ENCODE measurements around the gene SLX4. TPM values are rescaled to one million over a fixed set of nuclear protein-coding genes. Genes with fewer than 3 reads are reported as not detected.
A peak's percentile ranks its signal among the peaks of the same experiment; 100 is the strongest.

SLX4 gene
- total RNA-seq, 1 experiment from 2014 or later: 15.5 TPM

GRCh38 chr16:3646348-3646920 lies 35.0 kb upstream of the SLX4 start:
- ChIA-PET POLR2A (no interaction called here), CTCF (interaction anchor here (1.1 kb wide), 1 partner anchor 14 kb away, joined by 3 read pairs; no protein-coding TSS in a partner anchor)
- H3K4me1 ChIP-seq (ENCODE audit: control insufficient read depth, insufficient read depth, low read length): peaks cover 24% of the 10 kb centered on the region
- peak; percentile 78 for ATAC-seq
- in situ Hi-C loops (cut with HindIII; ENCODE audit: low pct_unique_long_range_greater_than_20kb, low sequenced_read_pairs) (no loop called here), intact Hi-C loops (cut with micrococcal nuclease; ENCODE audit: unreplicated experiment) (no loop called here)
- no peaks in the 10 kb centered on the region for H3K9me3 ChIP-seq (ENCODE audit: control insufficient read depth, insufficient read depth, low read depth, low read length)
- no peak for DNase-seq (ENCODE audit: low read depth, low spot score)
- H3K36me3 ChIP-seq (ENCODE audit: control insufficient read depth, insufficient read depth, low read length): peaks cover 2% of the 10 kb centered on the region; the same call in 1 of the 2 replicates
- no peak overlapping the region for H3K27ac ChIP-seq (ENCODE audit: low read length)
- TF ChIP-seq POLR2AphosphoS5 (IDR thresholded peaks at IDR 0.05; ENCODE audit: low read depth, low read length): peak; percentile 67; the same call in 1 of the 2 replicates
- TF ChIP-seq CTCF (IDR thresholded peaks at IDR 0.05): no peak
- no peaks in the 10 kb centered on the region for H3K27me3 ChIP-seq (ENCODE audit: control insufficient read depth, insufficient read depth, low read length)
- no peak overlapping the region for H3K4me3 ChIP-seq (ENCODE audit: low read depth in 2 of 2, low read length in 2 of 2)
- BruUV-seq (replicated peaks): no TSS peak

- no TSS peak for BruUV-seq (replicated peaks)
- TF ChIP-seq TCF7L2 (IDR thresholded peaks at IDR 0.05; ENCODE audit: low read depth, low read length): no peak
- TF ChIP-seq CTCF (IDR thresholded peaks at IDR 0.05): no peak
- TF ChIP-seq SIN3A (IDR thresholded peaks at IDR 0.05; ENCODE audit: borderline replicate concordance, insufficient read depth, low read depth, low read length): no peak
- no peak for TF ChIP-seq REST (IDR thresholded peaks at IDR 0.05; ENCODE audit: insufficient read depth in 1 of 2, low read depth in 2 of 2, low read length in 1 of 2)
- no peak for TF ChIP-seq POLR2AphosphoS5 (IDR thresholded peaks at IDR 0.05; ENCODE audit: low read depth, low read length)
- intact Hi-C loops (cut with micrococcal nuclease; ENCODE audit: unreplicated experiment): no loop called here
- Histone ChIP-seq H3K27ac (ENCODE audit: low read length) (peak overlapping the region; percentile 62), H3K36me3 (ENCODE audit: control insufficient read depth, insufficient read depth, low read length) (peaks cover 2% of the 10 kb centered on the region; the same call in 1 of the 2 replicates), H3K4me1 (ENCODE audit: control insufficient read depth, insufficient read depth, low read length) (peaks cover 24% of the 10 kb centered on the region), H3K4me3 (ENCODE audit: low read depth in 2 of 2, low read length in 2 of 2) (no peak overlapping the region), H3K27me3 (ENCODE audit: control insufficient read depth, insufficient read depth, low read length) (no peaks in the 10 kb centered on the region), H3K9me3 (ENCODE audit: control insufficient read depth, insufficient read depth, low read depth, low read length) (no peaks in the 10 kb centered on the region)
- ATAC-seq (peak; percentile 72), DNase-seq (ENCODE audit: low read depth, low spot score) (no peak)
- POLR2A ChIA-PET: no interaction called here
- CTCF ChIA-PET: no interaction called here
- in situ Hi-C loops (cut with HindIII; ENCODE audit: low pct_unique_long_range_greater_than_20kb, low sequenced_read_pairs): no loop called here
These were observed 34.3 kb upstream of the SLX4 start for GRCh38 chr16:3645504-3646347.
